HG02852 (cell line): ENCODE results near the gene DNAAF5.

Experiments used
- ATAC-seq: cut with Tn5 transposase; IDR thresholded peaks from one replicate; pipeline ENCODE4 v1.9.1; 2021; ENCODE audit warnings: mild to moderate bottlenecking, moderate library complexity; ENCODE audit not compliant: unreplicated experiment

DNAAF5 gene

GRCh38 chr7:763762-764161 lies 37.3 kb downstream of the DNAAF5 start:
- ATAC-seq: no peak

- no peak for ATAC-seq
Measured at GRCh38 chr7:765383-765782, 38.9 kb downstream of the DNAAF5 start.

GRCh38 chr7:767580-767940 lies 41.1 kb downstream of the DNAAF5 start:
- no peak for ATAC-seq

DNA sequence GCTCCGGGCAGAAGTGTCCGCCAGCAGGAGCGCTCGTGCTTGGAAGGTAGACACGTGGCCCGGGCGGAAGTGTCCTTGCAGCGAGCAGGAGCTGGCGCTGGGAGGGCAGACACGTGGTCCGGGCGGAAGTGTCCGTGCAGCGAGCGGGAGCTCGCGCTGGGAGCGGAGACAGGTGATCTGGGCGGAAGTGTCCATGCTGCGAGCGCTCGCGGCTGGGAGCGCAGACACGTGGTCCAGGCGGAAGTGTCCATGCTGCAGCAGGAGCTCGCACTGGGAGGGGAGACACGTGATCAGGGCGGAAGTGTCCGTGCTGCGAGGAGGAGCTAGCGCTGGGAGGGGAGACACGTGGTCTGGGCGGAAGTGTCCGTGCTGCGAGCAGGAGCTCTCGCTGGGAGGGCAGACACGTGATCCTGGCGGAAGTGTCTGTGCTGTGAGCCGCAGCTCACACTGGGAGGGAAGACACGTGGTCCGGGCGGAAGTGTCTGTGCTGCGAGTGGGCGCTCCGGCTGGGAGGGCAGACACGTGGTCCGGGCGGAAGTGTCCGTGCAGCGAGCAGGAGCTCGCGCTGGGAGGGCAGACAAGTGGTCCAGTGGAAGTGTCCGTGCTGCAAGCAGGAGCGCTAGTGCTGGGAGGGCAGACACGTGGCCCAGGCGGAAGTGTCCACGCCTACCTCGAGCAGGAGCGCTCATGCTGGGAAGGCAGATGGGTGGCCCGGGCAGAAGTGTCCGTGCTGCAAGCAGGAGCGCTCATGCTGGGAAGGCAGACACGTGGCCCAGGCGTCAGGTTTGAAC lies 41.6 kb downstream of the DNAAF5 start:
- no peak for ATAC-seq

- ATAC-seq: no peak
Measured at GRCh38 chr7:768881-769504, 42.5 kb downstream of the DNAAF5 start.

DNA sequence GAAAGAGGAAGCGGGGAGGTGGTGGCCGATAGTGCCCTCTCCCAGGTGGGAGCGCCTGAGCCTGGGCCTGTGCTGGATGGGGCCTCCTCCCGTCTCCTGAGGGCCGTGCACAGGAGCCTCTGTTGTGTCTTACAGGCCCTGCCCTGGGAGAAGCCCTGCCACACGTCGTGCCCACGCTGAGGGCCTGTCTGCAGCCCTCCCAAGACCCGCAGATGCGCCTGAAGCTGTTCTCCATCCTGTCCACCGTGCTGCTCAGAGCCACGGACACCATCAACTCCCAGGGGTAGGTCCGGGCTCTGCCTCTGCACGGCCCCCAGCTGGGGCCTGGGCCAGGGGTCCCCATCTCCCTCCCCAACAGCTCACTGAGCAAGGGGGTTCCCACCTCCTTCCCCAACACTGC lies 43.8 kb downstream of the DNAAF5 start:
- ATAC-seq: no peak

- no peak for ATAC-seq
Measured at GRCh38 chr7:770741-771166, 44.3 kb downstream of the DNAAF5 start.

GRCh38 chr7:771234-772004 lies 44.9 kb downstream of the DNAAF5 start:
- ATAC-seq: no peak

DNA sequence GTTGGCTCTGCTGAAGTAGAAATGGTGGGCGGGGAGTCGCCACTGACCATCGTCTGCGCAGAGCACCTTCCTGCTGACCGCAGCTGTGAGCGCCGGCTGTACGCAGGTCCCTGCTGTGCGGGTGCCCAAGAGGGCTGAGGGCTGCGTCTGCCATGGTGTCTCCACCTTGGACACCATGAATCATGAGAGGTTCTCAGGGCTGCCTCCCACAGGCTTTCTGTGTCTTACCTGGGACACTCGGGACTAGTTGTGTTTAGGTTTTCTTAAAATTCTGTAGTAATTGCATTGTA lies 45.5 kb downstream of the DNAAF5 start:
- no peak for ATAC-seq

DNA sequence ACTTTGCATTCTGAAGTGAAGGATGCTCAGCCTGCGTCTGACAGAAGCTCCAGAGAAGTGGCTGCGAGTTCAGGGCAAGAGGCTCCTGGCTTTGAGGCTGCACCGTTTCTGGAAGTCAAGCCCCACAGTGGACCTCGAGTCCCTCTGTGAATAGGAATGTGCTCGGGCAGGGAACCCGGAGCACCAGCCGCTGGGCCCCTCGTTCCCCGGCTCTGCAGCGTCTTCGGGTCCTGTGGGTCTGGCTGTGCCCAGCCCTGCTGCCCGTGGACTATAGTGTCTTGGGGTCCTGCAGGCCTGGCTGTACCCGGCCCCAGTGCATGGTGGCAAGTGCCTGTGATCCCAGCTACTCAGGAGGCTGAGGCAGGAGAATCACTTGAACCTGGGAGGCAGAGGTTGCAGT lies 45.9 kb downstream of the DNAAF5 start:
- no peak for ATAC-seq

DNA sequence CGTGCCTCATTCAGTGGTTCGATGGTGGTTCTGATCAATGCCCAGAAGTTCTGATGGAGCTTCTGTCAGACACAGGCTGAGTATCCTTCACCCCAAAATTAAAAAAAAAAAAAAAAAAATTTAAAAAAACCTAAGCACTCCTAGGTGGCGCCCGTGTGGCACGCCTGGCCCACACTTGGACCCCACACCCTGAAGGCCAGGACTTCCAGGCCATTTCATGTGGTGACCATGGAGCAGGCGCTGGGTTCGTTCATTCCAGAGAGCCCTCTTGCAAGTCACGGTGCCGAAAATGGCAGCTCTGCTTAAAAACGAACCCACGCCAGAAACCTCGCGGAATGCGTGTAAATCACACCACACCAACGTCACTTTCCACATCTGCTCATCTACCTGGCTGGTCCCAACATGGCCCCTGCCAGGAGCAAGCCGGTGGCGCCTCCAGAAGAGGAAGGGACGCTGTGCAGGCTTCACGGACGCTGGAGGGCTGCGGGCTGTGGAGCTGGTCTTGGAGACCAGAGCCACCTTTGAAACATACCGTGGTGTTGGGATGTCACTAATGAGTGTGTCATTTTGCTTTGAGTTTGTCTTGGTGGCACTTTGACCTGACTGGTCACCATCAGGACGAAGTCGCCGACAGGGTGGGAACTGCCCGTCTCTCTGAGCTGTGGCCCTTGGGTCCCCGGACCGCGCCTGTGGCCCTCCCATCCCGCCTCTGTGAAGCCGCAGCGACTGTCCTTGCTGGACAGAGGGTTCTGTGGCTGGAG lies 46.5 kb downstream of the DNAAF5 start:
- no peak for ATAC-seq

DNA sequence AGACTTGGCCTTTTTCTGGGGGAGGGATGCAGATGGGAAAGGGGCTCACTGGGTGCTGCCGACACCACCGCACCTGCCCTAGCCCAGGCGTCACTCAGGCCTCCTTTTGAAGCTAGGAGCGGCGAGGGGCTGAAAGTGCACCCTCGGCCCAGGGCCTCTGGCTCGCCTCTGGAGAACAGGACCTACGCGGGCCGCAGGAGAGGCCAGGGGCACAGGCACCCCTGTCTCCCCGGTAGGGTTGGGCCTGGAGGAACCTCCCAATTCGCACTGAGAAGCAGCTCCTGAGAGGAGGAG lies 47.1 kb downstream of the DNAAF5 start:
- ATAC-seq: no peak

DNA sequence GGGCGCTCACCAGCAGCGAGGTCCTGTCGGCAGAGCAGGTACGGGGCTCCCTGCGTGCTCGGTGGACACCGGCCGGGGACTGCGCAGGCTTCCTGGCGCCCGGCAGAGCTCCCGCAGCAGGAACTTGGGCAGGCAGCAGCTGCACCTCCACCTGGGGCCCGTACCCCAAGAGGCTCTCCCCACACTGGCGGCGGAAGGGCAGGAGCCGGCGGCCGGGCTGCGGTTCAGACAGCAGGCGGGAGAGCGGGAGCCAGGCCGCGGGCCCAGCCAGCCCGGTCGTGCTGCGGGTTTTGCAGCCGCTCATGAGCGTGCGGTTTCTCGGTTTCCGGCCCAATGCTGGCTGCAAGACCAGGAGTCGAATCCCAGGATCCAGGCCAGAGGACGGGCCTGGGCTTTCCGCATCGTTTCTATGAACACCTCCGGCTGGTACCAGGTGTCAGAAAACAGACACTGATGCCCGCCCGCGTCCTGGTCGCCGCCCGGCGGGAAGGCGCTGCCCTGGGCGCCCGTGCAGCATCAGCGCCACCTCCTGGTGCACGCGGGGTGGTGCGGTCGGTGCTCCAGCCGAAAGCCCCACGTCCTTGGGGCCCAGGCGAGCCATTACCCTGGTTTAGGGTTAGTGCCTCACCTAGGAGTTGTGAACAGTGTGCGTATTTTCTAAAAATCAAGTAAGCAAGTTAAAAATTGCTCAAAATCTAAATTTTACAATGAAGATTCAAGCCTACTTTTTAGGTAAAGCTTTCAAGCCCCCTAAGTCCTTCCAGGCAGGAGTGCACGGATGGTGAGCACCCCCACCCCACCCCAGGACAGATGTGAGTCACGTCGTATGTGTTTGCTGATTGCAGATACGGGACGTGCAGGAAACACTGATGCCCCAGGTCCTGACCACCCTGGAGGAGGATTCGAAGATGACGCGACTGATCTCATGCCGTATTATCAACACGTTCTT lies 47.9 kb downstream of the DNAAF5 start:
- ATAC-seq: no peak

- no peak for ATAC-seq
Measured at GRCh38 chr7:776381-776780, 49.9 kb downstream of the DNAAF5 start.

DNA sequence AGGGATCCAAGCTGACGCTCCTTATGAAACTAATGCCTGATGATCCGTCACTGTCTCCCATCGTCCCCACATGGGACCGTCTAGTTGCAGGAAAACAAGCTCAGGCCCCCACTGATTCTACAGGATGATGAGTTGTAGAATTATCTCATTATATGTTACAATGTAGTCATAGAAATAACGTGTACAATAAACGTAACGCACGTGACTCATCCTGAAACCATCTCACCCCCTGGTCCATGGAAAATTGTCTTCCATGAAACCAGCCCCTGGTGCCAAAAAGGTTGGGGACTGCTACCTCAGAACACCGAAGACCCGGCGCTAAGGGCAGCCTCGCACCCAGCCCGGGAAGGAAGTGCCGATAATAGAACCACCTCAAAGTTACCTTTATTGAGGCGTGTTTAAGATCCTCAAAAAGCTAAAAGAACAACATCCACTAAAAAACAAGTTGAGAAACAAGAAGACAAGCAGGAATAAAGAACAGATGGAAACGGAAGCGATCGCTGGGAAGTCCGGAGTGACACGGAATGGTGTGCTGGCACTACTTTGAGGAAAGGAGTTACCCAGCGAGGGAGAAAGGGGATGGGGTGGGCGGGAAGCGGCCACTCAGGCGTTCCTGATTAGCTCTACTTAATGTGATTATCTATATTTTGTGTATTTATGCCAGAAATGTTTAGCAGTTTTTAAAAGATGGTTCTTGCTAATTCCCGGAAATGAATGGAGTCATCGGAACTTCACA lies 50.7 kb downstream of the DNAAF5 start:
- no peak for ATAC-seq

DNA sequence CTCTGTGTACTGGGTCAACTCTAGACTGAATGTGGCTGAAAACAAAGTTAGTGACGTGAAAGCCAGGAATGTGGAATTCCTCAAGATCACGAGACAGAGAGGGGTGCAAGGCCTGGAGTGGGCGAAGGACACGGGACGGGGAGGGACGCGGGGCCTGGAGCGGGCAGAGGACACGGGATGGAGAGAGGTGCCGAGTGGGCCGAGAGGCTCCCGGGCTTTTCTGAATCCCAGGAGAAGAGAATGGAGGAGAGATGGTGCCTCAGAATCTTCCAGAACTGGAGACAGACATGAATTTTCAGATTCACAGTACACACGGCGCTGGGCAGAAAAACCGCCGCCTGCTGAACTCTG lies 51.2 kb downstream of the DNAAF5 start:
- ATAC-seq: no peak

DNA sequence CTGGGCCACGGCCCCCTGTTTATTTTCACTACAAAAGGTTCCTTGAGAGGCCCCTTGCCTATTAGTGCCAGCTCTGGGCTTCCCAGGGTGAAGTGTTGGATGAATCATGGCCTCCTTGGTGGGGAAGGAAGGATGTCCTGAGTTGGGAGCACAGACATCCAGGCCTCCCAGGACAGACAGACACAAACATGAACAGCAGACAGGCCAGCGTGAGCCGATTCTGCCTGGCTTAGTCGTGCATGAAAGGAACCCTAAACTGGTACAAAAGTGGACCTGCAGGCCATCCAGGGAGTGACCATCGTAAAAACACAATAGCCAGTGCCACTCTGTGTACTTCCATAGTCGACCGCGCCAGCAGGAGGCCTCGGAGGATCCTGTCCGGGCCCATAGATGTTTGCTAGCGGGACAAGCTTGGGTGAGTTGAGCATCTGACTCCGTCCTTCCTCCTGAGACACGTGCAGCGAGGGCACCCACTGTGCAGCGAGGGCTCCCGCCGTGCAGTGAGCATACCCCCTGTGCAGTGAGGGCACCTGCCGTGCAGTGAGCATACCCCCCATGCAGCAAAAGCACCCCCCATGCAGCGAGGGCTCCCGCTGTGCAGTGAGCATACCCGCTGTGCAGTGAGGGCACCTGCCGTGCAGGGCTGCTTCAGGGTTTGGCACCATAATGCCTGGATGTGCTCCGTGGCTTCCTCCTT lies 51.9 kb downstream of the DNAAF5 start:
- no peak for ATAC-seq

GRCh38 chr7:778968-779451 lies 52.5 kb downstream of the DNAAF5 start:
- ATAC-seq: no peak

- no peak for ATAC-seq
Measured at GRCh38 chr7:779480-779879, 53.0 kb downstream of the DNAAF5 start.
